ENCODE data around the gene MYEF2.

DNA sequence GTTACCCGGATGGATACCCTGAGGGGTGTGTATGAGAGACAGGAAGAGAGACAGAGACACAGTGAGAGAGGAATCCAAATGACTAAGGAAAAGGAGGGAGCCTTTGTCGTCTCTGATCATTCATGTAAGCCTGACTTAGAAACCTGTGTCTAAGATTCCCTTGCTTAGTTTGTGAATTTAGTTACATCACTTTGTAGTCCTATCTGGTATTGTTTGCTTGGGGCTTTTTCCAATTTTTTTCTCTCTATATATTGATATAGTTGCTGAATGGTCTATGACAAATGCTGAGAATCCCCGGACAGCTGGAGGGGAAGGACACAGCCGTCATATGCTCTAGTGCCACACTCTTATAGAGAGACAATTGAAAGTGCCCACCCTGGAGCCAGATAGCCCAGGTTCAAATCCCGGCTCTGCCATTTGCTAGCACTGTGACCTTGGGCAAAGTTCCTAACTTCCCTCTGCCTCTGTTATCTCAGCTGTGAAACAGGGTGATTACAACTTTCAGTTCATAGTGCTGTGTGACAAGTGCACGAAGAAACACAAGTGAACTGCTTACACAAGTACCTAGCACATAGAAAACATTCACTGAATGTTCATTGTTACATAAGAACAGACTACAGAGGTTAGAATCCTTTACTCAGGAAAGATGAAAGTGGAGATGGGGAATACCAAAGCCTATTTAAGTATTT, 51.3 kb downstream of the MYEF2 start:
- TF ChIP-seq ZNF274 (IDR thresholded peaks at IDR 0.05; ENCODE audit: low read depth, low read length) (no peak), YY1 (IDR thresholded peaks at IDR 0.05; ENCODE audit: insufficient read depth, insufficient read length) (no peak)
